Measurements from ENCODE around the gene C19orf47.
"Not testable (repeated sequence)": the region's sequence is repeated elsewhere in the genome, so short reads cannot be mapped to it uniquely, and the experiment has no call there.

Gene C19orf47

GRCh38 chr19:40376286-40376862, 28.2 kb upstream of the C19orf47 start:
- DNase-seq: no peak

- DNase-seq: no peak
Observed at GRCh38 chr19:40374084-40374483, 25.9 kb upstream of the C19orf47 start.

GRCh38 chr19:40371802-40372122, 23.6 kb upstream of the C19orf47 start:
- no peak for DNase-seq

- DNase-seq: no peak
Observed at GRCh38 chr19:40370997-40371801, 23.0 kb upstream of the C19orf47 start.

- not testable (repeated sequence) for DNase-seq
Observed at GRCh38 chr19:40370253-40370652, 22.1 kb upstream of the C19orf47 start.

GRCh38 chr19:40369797-40370196, 21.6 kb upstream of the C19orf47 start:
- no peak for DNase-seq

GRCh38 chr19:40367577-40368434, 19.6 kb upstream of the C19orf47 start:
- DNase-seq: no peak

GRCh38 chr19:40366697-40367561, 18.7 kb upstream of the C19orf47 start:
- DNase-seq: no peak

- peak; percentile 77 for DNase-seq
Observed at GRCh38 chr19:40365613-40366401, 17.6 kb upstream of the C19orf47 start.

- no peak for DNase-seq
Observed at GRCh38 chr19:40365010-40365409, 16.8 kb upstream of the C19orf47 start.

- no peak for DNase-seq
Observed at GRCh38 chr19:40363069-40363468, 14.9 kb upstream of the C19orf47 start.

GRCh38 chr19:40362160-40362559, 14.0 kb upstream of the C19orf47 start:
- DNase-seq: no peak

GRCh38 chr19:40360708-40361241, 12.6 kb upstream of the C19orf47 start:
- DNase-seq: no peak

GRCh38 chr19:40360020-40360707, 12.0 kb upstream of the C19orf47 start:
- no peak for DNase-seq

- no peak for DNase-seq
Observed at GRCh38 chr19:40358773-40359172, 10.6 kb upstream of the C19orf47 start.

GRCh38 chr19:40357640-40358039, 9.4 kb upstream of the C19orf47 start:
- no peak for DNase-seq

- DNase-seq: no peak
Observed at GRCh38 chr19:40356681-40357595, 8.7 kb upstream of the C19orf47 start.

- no peak for DNase-seq
Observed at GRCh38 chr19:40355975-40356680, 7.9 kb upstream of the C19orf47 start.

GRCh38 chr19:40348961-40349507, 837 bp upstream of the C19orf47 start:
- DNase-seq: no peak

All from stimulated activated CD8-positive, alpha-beta memory T cell treated with anti-CD3 and anti-CD28 coated beads, Interleukin-4, amount 100 ng/mL, for 48 hours (primary cell).